Osteoblast (primary cell): ENCODE measurements around the gene MACF1. TPM values are rescaled to one million over a fixed set of nuclear protein-coding genes. Genes with fewer than 3 reads are reported as not detected.

Experiments
- DNase-seq: peaks from one replicate; pipeline ENCODE4 v3.0.0; 2011; ENCODE audit warnings: low spot score, mixed read lengths; ENCODE audit not compliant: insufficient read length; ENCODE audit errors: missing footprints
- H2AFZ ChIP-seq: 2 replicates; pipeline ENCODE4 v1.6.0; 2011; ENCODE audit warnings: mild to moderate bottlenecking, low read length
- H3K27ac ChIP-seq: 2 replicates; pipeline ENCODE4 v1.5.1; 2011; ENCODE audit warnings: mild to moderate bottlenecking, low read depth, low read length, moderate library complexity
- H3K27me3 ChIP-seq: 2 replicates; pipeline ENCODE4 v1.6.0; 2012; ENCODE audit warnings: mild to moderate bottlenecking, control low read depth, inconsistent platforms, low read length, moderate library complexity; ENCODE audit not compliant: insufficient read depth
- H3K36me3 ChIP-seq: 2 replicates; pipeline ENCODE4 v1.5.1; 2011; ENCODE audit warnings: mild to moderate bottlenecking, low read length, control low read depth, moderate library complexity; ENCODE audit not compliant: insufficient read depth
- H3K4me1 ChIP-seq: 2 replicates; pipeline ENCODE4 v1.5.1; 2011; ENCODE audit warnings: mild to moderate bottlenecking, low read length, control low read depth, moderate library complexity; ENCODE audit not compliant: insufficient read depth
- H3K4me2 ChIP-seq: 2 replicates; pipeline ENCODE4 v1.6.0; 2011; ENCODE audit warnings: mild to moderate bottlenecking, low read length; ENCODE audit not compliant: insufficient read depth
- H3K4me3 ChIP-seq: fragments of 200-600 bp; sonication (generic); 3 replicates; pipeline ENCODE4 v1.5.1; 2012; ENCODE audit warnings: mild to moderate bottlenecking, low read length, inconsistent platforms; ENCODE audit not compliant: insufficient read depth
- H3K79me2 ChIP-seq: 2 replicates; pipeline ENCODE4 v1.6.0; 2012; ENCODE audit warnings: mild to moderate bottlenecking, low read length, control low read depth, inconsistent platforms; ENCODE audit not compliant: insufficient read depth
- H3K9me3 ChIP-seq: 2 replicates; pipeline ENCODE4 v1.5.1; 2011; ENCODE audit warnings: low read depth, low read length, control low read depth
- H4K20me1 ChIP-seq: 2 replicates; pipeline ENCODE4 v1.6.0; 2012; ENCODE audit warnings: mild to moderate bottlenecking, low read length, control low read depth; ENCODE audit not compliant: insufficient read depth
- CTCF ChIP-seq: IDR thresholded peaks from 2 replicates; pipeline ENCODE4 v1.5.1; 2011; ENCODE audit warnings: mild to moderate bottlenecking, low read depth, low read length, moderate library complexity; ENCODE audit errors: extremely low read depth
- total RNA-seq: library from RNA; depleted of rRNA; stranded (reverse); fragments of >200 nt; gene quantifications from 2 replicates; pipeline ENCODE4 v1.2.3, GENCODE V29; 2012

MACF1 gene
- total RNA-seq, 1 donor, result 424 TPM

DNA sequence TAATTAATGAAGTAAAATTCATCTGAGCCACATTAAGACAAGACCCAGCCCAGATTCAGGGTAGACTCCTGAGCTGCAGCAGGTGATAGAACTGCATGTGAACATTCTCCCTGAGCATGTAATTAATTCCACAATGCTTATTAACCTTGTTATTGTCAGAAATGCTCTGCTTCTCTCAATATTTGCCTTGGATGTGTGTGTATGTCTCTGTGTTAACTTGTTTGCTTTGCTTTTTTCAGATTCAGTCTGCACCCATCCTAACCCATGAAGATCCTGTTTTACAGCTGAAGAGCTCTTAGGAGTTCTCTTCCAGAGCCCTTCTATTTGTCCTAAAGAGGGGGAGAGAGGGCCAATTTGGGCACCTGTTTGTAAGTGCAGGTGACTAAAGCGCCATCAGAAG lies 143.8 kb downstream of the MACF1 start:
- Histone ChIP-seq H3K9me3 (no peaks in the 10 kb centered on the region), H3K4me1 (no peaks in the 10 kb centered on the region), H3K27ac (no peak overlapping the region), H4K20me1 (no peaks in the 10 kb centered on the region), H3K27me3 (no peaks in the 10 kb centered on the region), H2AFZ (no peak overlapping the region), H3K79me2 (no peaks in the 10 kb centered on the region), H3K4me3 (no peak overlapping the region), H3K36me3 (peaks cover 74% of the 10 kb centered on the region), H3K4me2 (no peak overlapping the region)
- no peak for DNase-seq
- TF ChIP-seq CTCF, result no peak

GRCh38 chr1:39352881-39353280 lies 148.4 kb downstream of the MACF1 start:
- Histone ChIP-seq H3K79me2 (no peaks in the 10 kb centered on the region), H2AFZ (no peak overlapping the region), H3K27ac (no peak overlapping the region), H4K20me1 (no peaks in the 10 kb centered on the region), H3K4me1 (no peaks in the 10 kb centered on the region), H3K36me3 (peaks cover 84% of the 10 kb centered on the region), H3K27me3 (no peaks in the 10 kb centered on the region), H3K4me3 (no peak overlapping the region), H3K9me3 (no peaks in the 10 kb centered on the region), H3K4me2 (no peak overlapping the region)
- no peak for DNase-seq
- TF ChIP-seq CTCF, result no peak

DNA sequence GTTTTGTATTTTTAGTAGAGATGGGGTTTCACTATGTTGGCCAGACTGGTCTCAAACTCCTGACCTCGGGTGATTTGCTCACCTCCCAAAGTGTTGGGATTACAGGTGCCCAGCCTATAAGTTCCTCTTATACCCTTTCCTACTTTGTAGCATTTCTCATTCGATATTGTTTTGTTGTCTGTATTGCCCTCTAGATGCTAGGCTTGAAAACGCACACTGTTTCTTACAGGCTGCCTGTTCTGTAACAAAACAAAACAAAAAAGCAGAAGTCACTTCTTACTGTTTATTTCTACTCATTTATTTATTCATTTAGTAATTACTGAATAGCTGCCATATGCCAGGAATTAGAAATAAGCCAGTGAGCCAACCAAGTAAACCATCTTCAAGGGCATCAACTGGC lies 150.1 kb downstream of the MACF1 start:
- DNase-seq, result no peak
- Histone ChIP-seq H2AFZ (no peak overlapping the region), H3K4me1 (no peaks in the 10 kb centered on the region), H3K4me2 (no peak overlapping the region), H3K9me3 (no peaks in the 10 kb centered on the region), H4K20me1 (no peaks in the 10 kb centered on the region), H3K27me3 (no peaks in the 10 kb centered on the region), H3K4me3 (no peak overlapping the region), H3K79me2 (no peaks in the 10 kb centered on the region), H3K27ac (no peak overlapping the region), H3K36me3 (peaks cover 85% of the 10 kb centered on the region)
- TF ChIP-seq CTCF, result peak; percentile 6

- H4K20me1 ChIP-seq, result no peaks in the 10 kb centered on the region
- H3K27ac ChIP-seq, result no peak overlapping the region
- H3K36me3 ChIP-seq, result peaks cover 70% of the 10 kb centered on the region
- H3K79me2 ChIP-seq, result no peaks in the 10 kb centered on the region
- no peaks in the 10 kb centered on the region for H3K27me3 ChIP-seq
- no peaks in the 10 kb centered on the region for H3K9me3 ChIP-seq
- no peak overlapping the region for H3K4me2 ChIP-seq
- DNase-seq, result no peak
- no peak overlapping the region for H2AFZ ChIP-seq
- no peaks in the 10 kb centered on the region for H3K4me1 ChIP-seq
- no peak overlapping the region for H3K4me3 ChIP-seq
- no peak for TF ChIP-seq CTCF
These were observed 154.0 kb downstream of the MACF1 start for GRCh38 chr1:39358491-39358890.
